MM.1S (cell line): ENCODE measurements around the gene RPP21.

Experiments
- EZH2 ChIP-seq: fragments of 300-600 bp; sonication (generic); optimal IDR thresholded peaks from 2 replicates; pipeline ENCODE3; 2017; ENCODE audit warnings: low read depth, mild to moderate bottlenecking, antibody characterized with exemption, low read length, mixed read lengths
- EZH2phosphoT487 ChIP-seq: fragments of 300-600 bp; sonication (generic); IDR thresholded peaks from 2 replicates; pipeline ENCODE4 v1.6.1; 2018; ENCODE audit warnings: antibody characterized with exemption, low read length
- TF ChIP-seq, protein P1 (sequence below): fragments of 300-600 bp; sonication (generic); IDR thresholded peaks from 2 replicates; pipeline ENCODE4 v1.5.1; 2016; ENCODE audit warnings: antibody characterized with exemption, low read length, mixed read lengths

DNA sequence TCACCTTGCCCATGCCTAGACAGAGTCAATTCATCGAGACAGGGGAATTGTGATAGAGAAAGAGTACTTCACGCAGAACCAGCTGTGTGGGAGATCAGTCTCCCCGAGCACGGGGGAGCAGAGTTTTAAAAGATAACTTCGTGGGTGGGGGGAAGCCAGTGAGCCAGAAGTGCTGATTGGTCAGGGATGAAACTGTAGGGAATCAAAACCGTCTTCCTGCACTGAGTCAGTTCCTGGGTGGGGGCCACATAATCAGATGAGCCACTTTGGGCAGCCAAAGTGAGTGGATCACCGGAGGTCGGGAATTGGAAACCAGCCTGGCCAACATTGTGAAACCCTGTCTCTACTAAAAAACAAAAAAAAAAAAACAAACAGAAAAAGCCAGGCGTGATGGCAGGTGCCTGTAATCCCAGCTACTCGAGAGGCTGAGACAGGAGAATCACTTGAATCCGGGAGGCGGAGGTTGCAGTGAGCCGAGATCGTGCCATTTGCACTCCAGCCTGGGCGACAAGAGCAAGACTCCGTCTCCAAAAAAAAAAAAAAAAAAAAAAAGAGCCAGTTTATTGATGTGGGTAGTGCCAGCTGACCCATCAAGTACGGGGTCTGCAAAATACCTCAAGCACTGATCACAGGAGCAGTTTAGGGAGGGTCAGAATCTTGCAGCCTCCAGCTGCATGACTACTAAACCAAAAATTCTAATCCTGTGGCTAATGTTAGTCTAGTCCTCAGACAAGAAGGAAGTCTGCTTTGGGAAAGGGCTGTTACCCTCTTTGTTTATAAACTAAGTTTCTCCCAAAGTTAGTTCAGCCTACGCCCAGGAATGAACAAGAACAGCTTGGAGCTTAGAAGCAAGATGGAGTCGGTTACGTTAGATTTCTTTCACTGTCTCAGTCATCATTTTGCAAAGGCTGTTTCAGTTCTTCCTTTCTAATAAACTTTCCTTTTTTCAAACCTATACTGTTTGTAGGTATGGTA is 22.1 kb upstream of the RPP21 start:
- TF ChIP-seq, protein P1, sequence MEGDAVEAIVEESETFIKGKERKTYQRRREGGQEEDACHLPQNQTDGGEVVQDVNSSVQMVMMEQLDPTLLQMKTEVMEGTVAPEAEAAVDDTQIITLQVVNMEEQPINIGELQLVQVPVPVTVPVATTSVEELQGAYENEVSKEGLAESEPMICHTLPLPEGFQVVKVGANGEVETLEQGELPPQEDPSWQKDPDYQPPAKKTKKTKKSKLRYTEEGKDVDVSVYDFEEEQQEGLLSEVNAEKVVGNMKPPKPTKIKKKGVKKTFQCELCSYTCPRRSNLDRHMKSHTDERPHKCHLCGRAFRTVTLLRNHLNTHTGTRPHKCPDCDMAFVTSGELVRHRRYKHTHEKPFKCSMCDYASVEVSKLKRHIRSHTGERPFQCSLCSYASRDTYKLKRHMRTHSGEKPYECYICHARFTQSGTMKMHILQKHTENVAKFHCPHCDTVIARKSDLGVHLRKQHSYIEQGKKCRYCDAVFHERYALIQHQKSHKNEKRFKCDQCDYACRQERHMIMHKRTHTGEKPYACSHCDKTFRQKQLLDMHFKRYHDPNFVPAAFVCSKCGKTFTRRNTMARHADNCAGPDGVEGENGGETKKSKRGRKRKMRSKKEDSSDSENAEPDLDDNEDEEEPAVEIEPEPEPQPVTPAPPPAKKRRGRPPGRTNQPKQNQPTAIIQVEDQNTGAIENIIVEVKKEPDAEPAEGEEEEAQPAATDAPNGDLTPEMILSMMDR = no peak
- TF ChIP-seq EZH2 (no peak), EZH2phosphoT487 (no peak)
